Erythroblast (primary cell): ENCODE measurements around the gene B4GALT3.

ENCODE experiments used
- GATA1 ChIP-seq: IDR thresholded peaks from 2 replicates; pipeline ENCODE4 v1.6.1; 2011; ENCODE audit warnings: low read depth, mild to moderate bottlenecking, control low read depth, low read length, moderate library complexity
- POLR2A ChIP-seq: IDR thresholded peaks from 2 replicates; pipeline ENCODE4 v1.6.1; 2011; ENCODE audit warnings: mild to moderate bottlenecking, low read length

- TF ChIP-seq POLR2A: peak; percentile 19
- TF ChIP-seq GATA1: no peak
Measured at GRCh38 chr1:161127649-161128048, 49.7 kb downstream of the B4GALT3 start.
